NCI-H2029 treated with DMSO at 0.1 percent for 48 hours (cell line): ENCODE data around the gene FAM217A.
"Not testable (repeated sequence)": the region's sequence is repeated elsewhere in the genome, so short reads cannot be mapped to it uniquely, and the experiment has no call there.

Experiments used
- DNase-seq: peaks from one replicate; lab custom pipeline; 2025; lab: John Stamatoyannopoulos, UW

FAM217A gene, protein sequence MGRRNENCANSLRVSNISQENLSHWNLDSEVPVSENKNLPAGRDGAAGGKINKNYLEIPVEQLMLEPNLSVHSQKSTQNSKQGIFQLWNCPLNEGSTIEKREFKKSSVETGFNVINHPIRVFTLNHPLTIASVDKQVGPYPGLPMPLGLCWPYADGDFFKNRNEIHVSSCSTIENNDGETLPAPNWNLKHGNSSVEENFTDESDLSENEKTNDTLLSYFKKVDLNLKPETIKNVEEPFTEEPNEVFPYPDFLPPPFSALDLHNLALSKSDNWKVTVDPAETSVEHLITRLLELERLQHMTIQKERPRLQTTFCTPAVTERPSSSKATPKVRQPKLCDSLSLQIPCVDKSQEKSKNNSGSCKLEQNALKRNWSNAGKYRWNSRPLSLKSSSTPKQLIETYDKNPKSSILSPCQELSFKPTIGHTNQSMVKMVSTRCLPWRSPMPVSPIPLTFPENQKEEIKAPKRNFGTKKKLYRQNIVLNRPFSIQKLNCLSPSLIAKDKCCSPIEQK

DNA sequence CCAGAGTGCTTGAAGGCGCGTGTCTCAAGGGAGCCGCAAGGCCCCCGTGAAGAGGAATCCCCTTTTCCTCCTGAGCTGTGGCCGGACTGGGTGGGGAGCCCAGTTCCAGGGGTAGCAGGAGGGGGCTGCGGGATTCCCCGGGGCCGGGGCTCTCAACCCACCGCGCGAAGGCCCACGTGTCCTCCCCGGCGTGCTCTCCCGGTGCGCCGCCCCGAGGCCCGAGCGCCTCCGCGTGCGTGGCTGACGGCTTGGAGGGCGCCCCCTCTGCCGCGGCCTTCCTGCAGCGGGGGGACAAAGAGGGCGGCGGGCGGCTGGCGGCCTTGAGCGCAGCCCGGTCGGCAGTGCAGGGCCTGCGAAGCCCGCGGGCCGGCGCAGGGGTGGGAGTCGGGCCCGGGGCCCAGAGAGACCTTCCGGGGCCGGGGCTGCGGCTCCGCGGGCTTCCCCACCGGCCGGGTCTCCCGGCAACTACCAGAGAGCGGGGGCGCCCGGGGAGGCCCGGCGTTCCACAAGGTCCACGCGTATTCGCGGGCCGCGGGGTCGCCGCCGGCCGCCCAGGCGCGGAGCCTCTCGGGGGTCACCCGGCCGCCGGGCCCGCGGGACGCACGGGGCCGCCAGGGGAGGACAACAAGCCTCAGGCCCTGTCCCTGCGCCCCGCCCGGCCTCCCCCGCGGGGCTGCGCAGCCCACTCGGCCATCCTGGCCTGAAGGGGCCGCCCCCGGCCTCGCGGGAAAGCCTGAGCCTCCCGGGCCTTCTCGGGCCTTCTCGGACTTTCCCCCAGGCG lies at the start of gene FAM217A:
Gene FAM217A (minus strand): TSS at position 447 of the 781 bp plus-strand sequence. CDS start 1,723 bp downstream, outside the sequence.
- DNase-seq, result no peak

- DNase-seq, result no peak
Observed at GRCh38 chr6:4128072-4128471, 49.1 kb upstream of the FAM217A start.

DNA sequence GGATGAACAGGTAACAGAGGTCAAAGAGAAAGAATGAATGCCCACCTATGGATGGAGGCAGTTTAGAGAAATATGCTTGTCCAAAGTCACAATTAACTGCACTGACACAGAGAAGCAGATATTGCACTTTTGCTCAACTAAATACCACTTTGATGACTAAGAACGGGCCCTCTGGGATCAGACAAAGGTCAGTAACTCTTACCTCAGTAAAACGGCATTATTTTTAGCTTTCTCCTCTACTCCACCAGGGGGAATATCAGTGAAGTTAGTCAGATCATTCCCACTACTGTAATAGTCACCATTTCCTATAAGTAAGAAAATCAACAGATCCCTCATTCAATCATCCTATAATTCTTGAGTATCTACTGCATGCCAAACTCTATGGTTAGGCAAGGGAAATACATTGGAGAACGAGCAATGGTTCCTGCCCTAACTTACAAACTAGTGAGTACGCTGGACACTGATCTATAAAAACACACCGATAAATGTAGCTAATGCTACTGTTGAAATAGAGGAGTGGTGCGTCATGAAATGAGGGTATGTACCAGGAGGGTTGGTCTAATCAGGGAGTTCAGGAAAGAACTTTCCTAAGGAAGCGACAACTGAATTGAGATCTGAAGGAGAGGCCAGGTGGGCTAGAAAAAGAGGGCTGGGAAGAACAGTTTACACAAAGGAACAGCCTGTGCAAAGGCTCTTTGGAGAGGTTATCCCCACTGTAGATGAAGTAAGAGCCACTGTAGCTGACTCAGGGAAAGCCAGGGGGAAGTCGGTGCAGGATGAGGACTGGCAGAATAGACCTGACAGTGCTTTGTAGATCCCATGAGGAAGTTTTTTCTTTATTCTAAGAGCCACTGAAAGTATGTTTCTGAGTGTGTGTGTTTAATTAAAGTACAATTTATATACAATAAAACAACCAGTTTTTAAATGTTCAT lies 47.3 kb upstream of the FAM217A start:
- DNase-seq, result no peak

DNA sequence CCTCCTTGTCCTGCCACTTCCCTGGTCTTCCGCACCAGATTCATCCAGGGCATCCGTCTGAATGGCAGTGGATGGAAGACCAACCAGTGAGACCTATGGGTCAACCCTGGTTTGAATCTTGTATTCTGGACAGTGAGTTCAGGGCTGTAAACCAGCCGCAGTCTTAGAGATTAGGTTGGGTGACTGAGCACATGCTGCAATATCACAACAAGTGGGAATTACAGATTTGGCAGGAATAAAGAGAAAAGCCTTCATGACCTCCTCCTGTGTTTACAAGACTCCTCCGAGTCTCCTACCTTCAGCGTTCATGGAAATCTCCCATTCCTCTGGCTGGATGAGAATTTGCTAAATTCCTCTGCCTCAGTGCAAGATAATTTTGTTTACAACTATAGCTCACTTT lies 46.6 kb upstream of the FAM217A start:
- DNase-seq, result no peak

- DNase-seq, result no peak
Observed at GRCh38 chr6:4124351-4124750, 45.4 kb upstream of the FAM217A start.

- DNase-seq, result no peak
Observed at GRCh38 chr6:4115741-4116140, 36.8 kb upstream of the FAM217A start.

- no peak for DNase-seq
Observed at GRCh38 chr6:4114123-4114522, 35.2 kb upstream of the FAM217A start.

DNA sequence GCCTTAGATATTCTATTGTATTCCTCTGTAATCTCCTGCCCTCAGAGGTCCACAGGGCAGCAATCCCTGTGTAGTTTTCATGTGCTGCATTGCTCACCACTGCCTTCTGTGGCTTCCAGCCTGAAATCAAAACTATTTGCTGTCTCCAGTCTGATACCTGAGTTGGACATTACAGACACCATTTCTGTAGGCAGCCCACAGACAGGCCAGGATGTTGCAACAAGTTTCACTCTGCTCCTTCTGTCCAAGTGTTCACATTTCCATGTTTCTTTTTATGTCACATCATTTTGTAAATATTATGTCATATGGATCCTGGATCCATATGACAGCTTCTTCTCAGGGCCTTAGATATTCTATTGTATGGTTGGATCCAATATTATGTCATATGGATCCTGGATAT lies 34.7 kb upstream of the FAM217A start:
- no peak for DNase-seq

DNA sequence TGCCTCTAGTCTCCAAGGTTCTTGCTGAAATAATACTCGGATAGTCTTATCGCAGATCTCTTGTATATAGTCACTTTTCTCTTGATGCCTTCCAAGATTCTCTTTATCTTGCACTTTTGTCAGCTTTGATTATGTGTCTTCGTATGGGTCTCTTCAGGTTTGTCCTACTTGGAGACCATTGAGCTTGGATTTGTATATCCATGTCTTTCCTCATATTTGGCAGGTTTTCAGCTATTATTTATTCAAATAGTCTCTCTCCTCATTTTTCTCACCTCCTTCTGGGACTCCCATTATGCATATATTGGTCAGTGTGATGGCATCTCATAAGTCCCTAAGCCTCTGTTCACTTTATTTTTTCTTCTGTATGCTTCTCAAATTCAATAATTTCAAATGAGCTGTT lies 33.4 kb upstream of the FAM217A start:
- DNase-seq, result no peak

GRCh38 chr6:4109363-4109815 lies 30.5 kb upstream of the FAM217A start:
- not testable (repeated sequence) for DNase-seq

- no peak for DNase-seq
Observed at GRCh38 chr6:4108561-4109093, 29.7 kb upstream of the FAM217A start.

- DNase-seq, result no peak
Observed at GRCh38 chr6:4107873-4108272, 28.9 kb upstream of the FAM217A start.

GRCh38 chr6:4105980-4106536 lies 27.1 kb upstream of the FAM217A start:
- no peak for DNase-seq

- no peak for DNase-seq
Observed at GRCh38 chr6:4103929-4104328, 25.0 kb upstream of the FAM217A start.

DNA sequence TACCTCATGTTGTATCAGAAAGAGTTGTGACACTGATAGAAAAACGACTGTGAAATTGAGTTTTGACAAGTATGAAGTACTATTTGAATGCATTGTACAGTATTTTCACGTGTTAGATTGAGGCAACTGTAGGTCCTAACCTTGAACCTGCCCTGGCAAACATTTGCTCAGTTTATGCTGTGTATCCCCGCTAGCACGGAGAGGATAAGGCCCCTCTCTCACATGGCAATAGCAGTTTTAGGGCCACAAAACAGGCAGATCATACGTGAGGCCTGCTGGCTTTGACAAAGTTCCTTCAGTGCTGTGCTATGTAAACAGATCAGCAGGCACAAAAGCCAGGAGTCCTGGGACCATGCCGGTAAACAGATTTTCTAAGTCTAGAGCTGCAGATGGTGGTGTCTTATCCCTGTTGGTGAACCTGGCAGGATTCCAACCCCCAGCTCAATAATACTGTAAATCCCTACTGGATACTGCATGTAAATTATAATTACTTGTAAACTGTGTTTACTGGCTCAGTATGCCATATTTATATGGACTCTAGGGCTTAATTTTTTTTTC lies 23.8 kb upstream of the FAM217A start:
- no peak for DNase-seq

DNA sequence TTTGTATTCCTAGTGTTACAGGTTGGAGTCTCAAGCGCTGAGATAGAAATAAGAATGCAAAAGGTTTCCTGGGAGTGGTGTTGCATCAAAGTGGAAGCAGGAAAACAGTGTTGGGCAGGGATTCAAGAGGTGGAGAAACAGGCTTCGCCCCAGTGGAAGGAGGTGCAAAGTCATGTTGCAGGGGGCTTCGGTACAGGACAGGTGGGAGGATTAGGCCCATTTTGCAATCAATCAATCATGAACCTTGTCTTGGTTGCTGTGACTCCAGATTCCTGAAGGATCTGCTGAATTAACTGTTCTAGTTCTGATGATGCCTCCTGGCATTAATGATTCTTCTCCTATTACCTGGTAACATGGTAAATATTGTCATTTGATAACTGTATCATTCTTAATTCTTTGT lies 22.4 kb upstream of the FAM217A start:
- DNase-seq, result no peak

GRCh38 chr6:4100655-4101054 lies 21.7 kb upstream of the FAM217A start:
- no peak for DNase-seq

DNA sequence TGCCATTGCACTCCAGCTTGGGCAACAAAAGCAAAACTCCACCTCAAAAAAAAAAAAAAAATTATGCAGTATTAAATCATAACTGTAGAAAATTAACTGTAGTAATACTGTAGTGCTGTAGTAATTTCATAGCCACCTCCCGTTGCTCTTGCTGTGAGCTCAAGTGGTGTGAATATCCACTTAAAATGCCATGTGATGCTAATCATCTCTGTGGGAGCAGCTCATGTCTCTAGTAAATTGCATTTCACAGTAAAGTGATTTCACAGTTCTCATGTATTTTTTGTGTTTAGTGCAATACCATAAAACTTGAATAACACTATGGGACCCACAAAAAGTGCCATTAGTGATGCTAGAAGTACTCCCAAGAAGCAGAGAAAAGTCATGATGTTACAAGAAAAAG lies 14.4 kb upstream of the FAM217A start:
- DNase-seq, result no peak

DNA sequence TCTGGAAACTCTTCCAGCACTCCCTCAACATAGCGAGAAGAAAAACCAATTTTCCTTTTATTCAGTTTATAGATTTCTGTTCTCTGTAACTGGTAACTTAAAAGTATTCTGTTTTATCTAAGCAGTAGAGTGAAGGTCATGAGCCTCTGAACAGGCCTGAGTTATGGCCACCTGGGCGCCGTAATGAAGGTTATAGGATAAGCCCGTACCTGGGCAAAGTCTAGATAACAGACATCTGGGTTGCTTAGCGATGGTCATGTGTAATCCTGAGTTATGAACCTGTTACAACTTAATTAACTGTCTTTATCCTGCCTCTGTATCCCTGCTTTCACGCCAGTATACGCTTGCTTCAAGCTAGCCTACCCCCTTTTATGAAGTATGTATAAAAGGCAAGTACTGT lies 13.0 kb upstream of the FAM217A start:
- no peak for DNase-seq

DNA sequence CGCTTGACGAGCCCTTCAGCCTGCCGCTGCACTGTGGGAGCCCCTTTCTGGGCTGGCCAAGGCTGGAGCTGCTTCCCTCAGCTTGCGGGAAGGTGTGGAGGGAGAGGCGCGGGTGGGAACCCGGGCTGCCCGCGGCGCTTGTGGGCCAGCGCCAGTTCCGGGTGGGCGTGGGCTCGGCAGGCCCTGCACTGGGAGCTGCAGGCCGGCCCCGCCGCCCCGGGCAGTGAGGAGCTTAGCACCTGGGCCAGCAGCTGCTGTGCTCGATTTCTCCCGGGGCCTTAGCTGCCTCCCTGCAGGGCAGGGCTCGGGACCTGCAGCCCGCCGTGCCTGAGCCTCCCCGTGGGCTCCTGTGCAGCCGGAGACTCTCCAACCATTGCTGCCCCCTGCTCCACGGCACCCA lies 11.1 kb upstream of the FAM217A start:
- not testable (repeated sequence) for DNase-seq

DNA sequence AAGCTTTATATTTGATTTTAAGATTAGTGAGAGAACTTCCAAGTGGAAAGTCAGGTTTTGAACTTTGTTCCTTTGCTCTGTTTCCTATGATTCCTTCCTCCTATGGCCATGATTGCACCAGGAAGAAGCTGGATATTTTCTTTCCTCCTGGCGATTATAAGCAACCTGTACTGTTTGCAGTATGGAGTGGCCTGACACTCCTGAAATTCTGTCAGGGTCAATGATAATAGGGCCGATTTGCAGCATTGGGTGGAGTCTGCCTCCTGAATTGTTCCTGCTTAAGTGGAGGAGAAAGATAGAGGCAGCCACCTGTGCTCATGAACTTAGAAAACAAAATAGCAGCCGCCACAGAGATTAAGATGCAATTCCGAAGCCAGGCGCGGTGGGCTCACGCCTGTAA lies 9.8 kb upstream of the FAM217A start:
- no peak for DNase-seq
